H1 (cell line): ENCODE data around the gene DIPK1C. TPM values are rescaled to one million over a fixed set of nuclear protein-coding genes. Genes with fewer than 3 reads are reported as not detected.

Experiments used
- CTCF ChIA-PET: fragments of 300-600 bp; sonication (Branson Sonifier 250); formaldehyde crosslinking; loops from one replicate; lab custom pipeline; 2021; ENCODE audit not compliant: partially characterized antibody; lab: Charles Lee
- POLR2A ChIA-PET: fragments of 300-600 bp; sonication (Branson Sonifier 250); formaldehyde crosslinking; loops from one replicate; lab custom pipeline; 2021; ENCODE audit warnings: inconsistent platforms; ENCODE audit not compliant: partially characterized antibody; lab: Charles Lee
- DNase-seq, 2 experiments: peaks; one replicate each; pipeline versions ENCODE4 v3.0.0 to v3.0.0-alpha.2; 2010 to 2022; ENCODE audit warnings: low spot score in 2 of 2, low read depth in 1 of 2, mixed read lengths in 1 of 2
- FAIRE-seq: peaks from 2 replicates; lab custom pipeline; 2011; peaks lifted over from hg19 to GRCh38; lab: Jason Lieb, UNC
- H2AFZ ChIP-seq: 2 replicates; pipeline ENCODE4 v1.8.1; 2012; ENCODE audit warnings: low read length, inconsistent platforms
- H2AK5ac ChIP-seq: 2 replicates; pipeline ENCODE4 v1.6.1; 2013; ENCODE audit warnings: low read depth, low read length
- H2BK120ac ChIP-seq: replicated peaks from 2 replicates; pipeline ENCODE3; 2013; ENCODE audit warnings: low read depth, low read length, inconsistent platforms
- H2BK12ac ChIP-seq: 2 replicates; pipeline ENCODE4 v1.6.1; 2013; ENCODE audit warnings: low read depth, low read length
- H2BK15ac ChIP-seq: 2 replicates; pipeline ENCODE4 v1.6.1; 2013; ENCODE audit warnings: low read length
- H2BK20ac ChIP-seq: 2 replicates; pipeline ENCODE4 v1.6.1; 2013; ENCODE audit warnings: low read length
- H2BK5ac ChIP-seq: 2 replicates; pipeline ENCODE4 v1.6.1; 2013; ENCODE audit warnings: low read depth, low read length
- H3K14ac ChIP-seq: 2 replicates; pipeline ENCODE4 v1.6.1; 2013; ENCODE audit warnings: inconsistent platforms; ENCODE audit not compliant: insufficient read length
- H3K18ac ChIP-seq: 2 replicates; pipeline ENCODE4 v1.6.1; 2013; ENCODE audit warnings: low read length; ENCODE audit errors: extremely low read depth
- H3K23ac ChIP-seq: 2 replicates; pipeline ENCODE4 v1.6.1; 2013; ENCODE audit warnings: inconsistent platforms; ENCODE audit not compliant: insufficient read length
- H3K23me2 ChIP-seq: 2 replicates; pipeline ENCODE4 v1.6.1; 2013; ENCODE audit warnings: low read depth, low read length
- H3K27ac ChIP-seq: 2 replicates; pipeline ENCODE4 v1.6.1; 2011; ENCODE audit warnings: low read depth, low read length, inconsistent platforms
- H3K27me3 ChIP-seq, 4 experiments: replicated peaks in 1 of 4; 1 replicate in 1 of 4; 2 replicates in 3 of 4; pipeline versions ENCODE4 v1.6.1 to v1.8.1; 2011 to 2013; ENCODE audit warnings: low read length in 3 of 4, mild to moderate bottlenecking in 3 of 4, inconsistent platforms in 2 of 4, mixed read lengths in 2 of 4, moderate library complexity in 1 of 4; ENCODE audit not compliant: control insufficient read depth in 3 of 4, insufficient read depth in 3 of 4; ENCODE audit errors: extremely low read depth in 1 of 4
- H3K36me3 ChIP-seq, 4 experiments: 2 replicates each; pipeline versions ENCODE4 v1.6.1 to v1.8.1; 2011 to 2013; ENCODE audit warnings: mild to moderate bottlenecking in 4 of 4, low read length in 3 of 4, moderate library complexity in 2 of 4, control low read depth in 1 of 4, inconsistent platforms in 1 of 4; ENCODE audit not compliant: insufficient read depth in 4 of 4, control insufficient read depth in 2 of 4
- H3K4ac ChIP-seq: replicated peaks from 2 replicates; pipeline ENCODE3; 2013; ENCODE audit warnings: low read length, low read depth, mixed read lengths, inconsistent platforms; ENCODE audit not compliant: insufficient read length
- H3K4me1 ChIP-seq, 4 experiments: replicated peaks in 1 of 4; 1 replicate in 1 of 4; 2 replicates in 3 of 4; pipeline versions ENCODE4 v1.6.1 to v1.8.1; 2011 to 2013; ENCODE audit warnings: low read length in 3 of 4, inconsistent platforms in 2 of 4, mixed read lengths in 1 of 4; ENCODE audit not compliant: insufficient read depth in 4 of 4, control insufficient read depth in 3 of 4
- H3K4me2 ChIP-seq, 2 experiments: 2 replicates each; pipeline versions ENCODE4 v1.6.1 to v1.8.1; 2011 to 2013; ENCODE audit warnings: low read depth in 2 of 2, low read length in 2 of 2, control low read depth in 1 of 2, inconsistent platforms in 1 of 2, mild to moderate bottlenecking in 1 of 2; ENCODE audit not compliant: insufficient read depth in 1 of 2
- H3K4me3 ChIP-seq, 4 experiments: fragments of 200-600, 300-600 bp in 1 of 4; sonication (generic), shearing (Covaris generic), sonication (Bioruptor Twin) in 1 of 4; 2 replicates each; pipeline versions ENCODE4 v1.5.1 to v1.8.1; 2011 to 2016; ENCODE audit warnings: low read length in 4 of 4, low read depth in 3 of 4, control low read depth in 2 of 4, inconsistent platforms in 2 of 4, mild to moderate bottlenecking in 2 of 4, mixed read lengths in 1 of 4, moderate library complexity in 1 of 4; ENCODE audit not compliant: insufficient read depth in 2 of 4; ENCODE audit errors: extremely low read depth in 1 of 4
- H3K56ac ChIP-seq: replicated peaks from 2 replicates; pipeline ENCODE3; 2013; ENCODE audit warnings: low read depth, mild to moderate bottlenecking, mixed read lengths, low read length, inconsistent platforms; ENCODE audit not compliant: insufficient read length
- H3K79me1 ChIP-seq: 2 replicates; pipeline ENCODE4 v1.6.1; 2013; ENCODE audit warnings: low read depth, low read length, control low read depth
- H3K79me2 ChIP-seq, 2 experiments: 2 replicates each; pipeline versions ENCODE4 v1.6.1 to v1.8.1; 2012 to 2013; ENCODE audit warnings: low read length in 2 of 2, mild to moderate bottlenecking in 2 of 2, inconsistent platforms in 1 of 2; ENCODE audit not compliant: insufficient read depth in 2 of 2, control insufficient read depth in 1 of 2
- H3K9ac ChIP-seq, 4 experiments: replicated peaks in 1 of 4; 1 replicate in 1 of 4; 2 replicates in 3 of 4; pipeline versions ENCODE4 v1.6.1 to v1.8.1; 2011 to 2013; ENCODE audit warnings: low read depth in 3 of 4, low read length in 3 of 4, control low read depth in 2 of 4, mild to moderate bottlenecking in 2 of 4, moderate library complexity in 2 of 4, inconsistent platforms in 1 of 4; ENCODE audit errors: extremely low read depth in 1 of 4
- H3K9me3 ChIP-seq, 2 experiments: 2 replicates each; pipeline versions ENCODE4 v1.6.1 to v1.8.1; 2012 to 2013; ENCODE audit warnings: mild to moderate bottlenecking in 2 of 2, moderate library complexity in 2 of 2, control low read depth in 1 of 2, inconsistent platforms in 1 of 2, low read depth in 1 of 2, low read length in 1 of 2, mixed read lengths in 1 of 2; ENCODE audit not compliant: insufficient read depth in 2 of 2
- H4K20me1 ChIP-seq, 2 experiments: replicated peaks in 1 of 2; 2 replicates each; pipeline versions ENCODE3 to v1.8.1; 2011 to 2013; ENCODE audit warnings: inconsistent platforms in 2 of 2, low read length in 2 of 2, mild to moderate bottlenecking in 1 of 2; ENCODE audit not compliant: insufficient read depth in 2 of 2, control insufficient read depth in 1 of 2
- H4K5ac ChIP-seq: 2 replicates; pipeline ENCODE4 v1.6.1; 2013; ENCODE audit warnings: low read length, low read depth, mixed read lengths, inconsistent platforms; ENCODE audit not compliant: insufficient read length
- H4K8ac ChIP-seq: 2 replicates; pipeline ENCODE4 v1.8.0; 2013; ENCODE audit warnings: mild to moderate bottlenecking, moderate library complexity, low read length, inconsistent platforms; ENCODE audit not compliant: insufficient read depth; ENCODE audit errors: extremely low read depth
- H4K91ac ChIP-seq: replicated peaks from 2 replicates; pipeline ENCODE3; 2013; ENCODE audit warnings: low read length, mixed read lengths, inconsistent platforms; ENCODE audit not compliant: insufficient read length
- CHD2 ChIP-seq: IDR thresholded peaks from 2 replicates; pipeline ENCODE4 v1.6.1; 2012; ENCODE audit warnings: low read length, improper control_type of control experiment
- FOSL1 ChIP-seq: IDR thresholded peaks from 2 replicates; pipeline ENCODE4 v1.6.1; 2011; ENCODE audit warnings: mild to moderate bottlenecking, low read depth, low read length, moderate library complexity; ENCODE audit not compliant: insufficient read depth
- GTF2F1 ChIP-seq: IDR thresholded peaks from 2 replicates; pipeline ENCODE4 v1.6.1; 2012; ENCODE audit warnings: low read depth, low read length, improper control_type of control experiment, borderline replicate concordance
- POLR2AphosphoS5 ChIP-seq: IDR thresholded peaks from 2 replicates; pipeline ENCODE4 v1.6.1; 2011; ENCODE audit warnings: low read depth, low read length
- RNF2 ChIP-seq: fragments of 200-900, 300-1000 bp; sonication (generic); IDR thresholded peaks from 2 replicates; pipeline ENCODE4 v1.7.1; 2016; ENCODE audit warnings: borderline replicate concordance, low read depth, mild to moderate bottlenecking, antibody characterized with exemption, low read length; ENCODE audit not compliant: poor library complexity, severe bottlenecking; ENCODE audit errors: missing control alignments
- SIN3A ChIP-seq, 2 experiments: IDR thresholded peaks in 1 of 2; conservative IDR thresholded peaks in 1 of 2; 2 replicates each; pipeline ENCODE4 v1.6.1; 2011 to 2012; ENCODE audit warnings: low read length in 2 of 2, improper control_type of control experiment in 1 of 2, low read depth in 1 of 2, mild to moderate bottlenecking in 1 of 2
- TAF7 ChIP-seq: optimal IDR thresholded peaks from 2 replicates; pipeline ENCODE3; 2011; ENCODE audit warnings: low read depth, mild to moderate bottlenecking, inconsistent platforms, low read length, moderate library complexity, borderline replicate concordance
- TBP ChIP-seq: IDR thresholded peaks from 2 replicates; pipeline ENCODE4 v1.6.1; 2011; ENCODE audit warnings: low read depth, low read length, improper control_type of control experiment
- TCF12 ChIP-seq: IDR thresholded peaks from 2 replicates; pipeline ENCODE4 v1.6.1; 2011; ENCODE audit warnings: low read depth, mild to moderate bottlenecking, low read length
- WGBS, 2 experiments: shearing (Covaris generic) in 1 of 2; methylation state at CpG; one replicate each; pipeline versions ENCODE4 v1.1.6 to v1.1.7; 2013 to 2015; ENCODE audit warnings: low lambda C conversion rate in 2 of 2, mixed read lengths in 2 of 2, inconsistent platforms in 1 of 2, low coverage in 1 of 2, missing lambda C conversion rate in 1 of 2; ENCODE audit not compliant: insufficient replicate concordance in 2 of 2, insufficient coverage in 1 of 2, insufficient read length in 1 of 2; ENCODE audit errors: extremely low coverage in 1 of 2, missing lambda C conversion rate in 1 of 2; 5-methylcytosine and 5-hydroxymethylcytosine counted together
- polyA plus RNA-seq, 7 experiments: library from polyadenylated mRNA; depleted of rRNA in 3 of 7; stranded (reverse) in 5 of 7; unstranded in 2 of 7; fragments of >200 nt in 5 of 7; fragments of 200-250 nt in 2 of 7; gene quantifications; 1 replicate in 5 of 7; 2 replicates in 1 of 7; 4 replicates in 1 of 7; pipeline versions ENCODE4 v1.2.1 to v1.2.3, GENCODE V29; 2011 to 2013; ENCODE audit warnings: missing spikeins in 2 of 7, mixed read lengths in 2 of 7
- total RNA-seq: library from RNA; stranded (reverse); fragmentation: NEBNext Ultra II Directional; extraction: Animal tissue kit (Norgen Biotek cat#: 25700); gene quantifications from 2 replicates; pipeline ENCODE4 v1.2.1, GENCODE V29; 2021

Gene DIPK1C
- total and polyA plus RNA-seq, 2 of the 8 experiments (the other 6 are each of a cell fraction or from before 2014, with no cell fraction given) = 0.08 TPM; not detected in 1

DNA sequence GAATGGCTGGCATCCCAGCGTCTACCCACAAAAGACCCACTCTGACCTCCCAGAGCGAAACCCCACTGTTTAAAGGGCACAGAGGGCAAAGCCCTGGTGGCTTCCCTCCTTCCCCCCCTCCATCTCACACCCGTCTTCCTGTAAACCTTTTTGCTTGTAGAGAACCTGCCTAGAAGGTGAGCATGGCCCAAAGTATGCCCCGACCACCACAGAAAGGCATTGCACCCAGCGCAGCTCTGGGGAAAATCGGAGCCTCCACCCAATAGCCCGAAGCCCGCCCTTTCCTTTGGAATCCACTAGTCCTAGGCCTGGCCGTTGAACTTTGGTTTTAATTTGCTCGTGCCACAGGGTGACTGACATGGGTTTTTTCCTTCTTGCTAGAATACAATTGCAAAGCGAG lies 22.6 kb downstream of the DIPK1C start:
- Histone ChIP-seq H3K79me1 (no peaks in the 10 kb centered on the region), H3K36me3 (no peaks in the 10 kb centered on the region), H4K5ac (no peak overlapping the region), H3K4me1 (no peaks in the 10 kb centered on the region; a peak in 2 of 7 replicates), H3K4ac (no peak overlapping the region), H3K4me2 (no peak overlapping the region), H3K9ac (no peak overlapping the region), H2BK20ac (no peak overlapping the region), H3K56ac (no peak overlapping the region), H2BK5ac (no peak overlapping the region), H3K23me2 (no peaks in the 10 kb centered on the region; the same call in 1 of the 2 replicates), H4K20me1 (no peaks in the 10 kb centered on the region), H3K4me3 (no peak overlapping the region), H2BK15ac (no peak overlapping the region), H3K27ac (no peak overlapping the region), H3K27me3 (no peaks in the 10 kb centered on the region), H2AFZ (no peak overlapping the region), H3K14ac (no peak overlapping the region), H3K23ac (no peak overlapping the region), H4K91ac (no peak overlapping the region), H2BK120ac (no peak overlapping the region), H3K79me2 (no peaks in the 10 kb centered on the region), H3K9me3 (no peaks in the 10 kb centered on the region), H3K18ac (no peak overlapping the region), H2BK12ac (no peak overlapping the region), H2AK5ac (no peak overlapping the region), H4K8ac (no peak overlapping the region)
- FAIRE-seq (no peak), DNase-seq (no peak)
- ChIA-PET POLR2A (no interaction called here), CTCF (interaction anchor here (0.7 to 1.6 kb wide), 4 partner anchors 22 to 118 kb away, joined by 3 to 5 read pairs (median 4); no protein-coding TSS in a partner anchor)
- TF ChIP-seq RNF2 = no peak
- TF ChIP-seq CHD2 = no peak
- no peak for TF ChIP-seq TAF7
- no peak for TF ChIP-seq FOSL1
- TF ChIP-seq SIN3A (conservative IDR thresholded peaks at IDR 0.05 in 1 of 2, IDR thresholded peaks at IDR 0.05 in 1 of 2; ENCODE audit: low read depth in 1 of 2, low read length in 2 of 2) = no peak
- TF ChIP-seq TBP = no peak
- no peak for TF ChIP-seq TCF12
- TF ChIP-seq POLR2AphosphoS5 = no peak
- TF ChIP-seq GTF2F1 = no peak
- 96% methylated on average over 11 of the region's 11 CpGs; no CpG with 5 or more reads in 1 of the 2 experiments for WGBS, 2 experiments
